Measurements from ENCODE around the gene MCTP2.

The MCTP2 gene

GRCh38 chr15:94230883-94231722, at the start of gene MCTP2:
Gene MCTP2, plus strand, starts transcription at chr15:94231561. Its CDS starts 66,705 bp downstream, at chr15:94298266.
- peak; percentile 61 for DNase-seq

- DNase-seq, result no peak
Observed at GRCh38 chr15:94182883-94183282, 48.5 kb upstream of the MCTP2 start.

GRCh38 chr15:94185547-94186236, 45.7 kb upstream of the MCTP2 start:
- DNase-seq, result no peak

GRCh38 chr15:94186770-94187331, 44.5 kb upstream of the MCTP2 start:
- no peak for DNase-seq

- no peak for DNase-seq
Observed at GRCh38 chr15:94193906-94194305, 37.5 kb upstream of the MCTP2 start.

- DNase-seq, result no peak
Observed at GRCh38 chr15:94196531-94196930, 34.8 kb upstream of the MCTP2 start.

- DNase-seq, result no peak
Observed at GRCh38 chr15:94198633-94199032, 32.7 kb upstream of the MCTP2 start.

GRCh38 chr15:94199725-94200124, 31.6 kb upstream of the MCTP2 start:
- no peak for DNase-seq

GRCh38 chr15:94203306-94203705, 28.1 kb upstream of the MCTP2 start:
- no peak for DNase-seq

- no peak for DNase-seq
Observed at GRCh38 chr15:94205366-94205765, 26.0 kb upstream of the MCTP2 start.

GRCh38 chr15:94206463-94207167, 24.7 kb upstream of the MCTP2 start:
- peak; percentile 79 for DNase-seq

- no peak for DNase-seq
Observed at GRCh38 chr15:94212291-94212690, 19.1 kb upstream of the MCTP2 start.

- DNase-seq, result no peak
Observed at GRCh38 chr15:94225616-94226015, 5.7 kb upstream of the MCTP2 start.

GRCh38 chr15:94228611-94229010, 2.8 kb upstream of the MCTP2 start:
- DNase-seq, result no peak

- DNase-seq, result peak; percentile 35
Observed at GRCh38 chr15:94229591-94230369, 1.6 kb upstream of the MCTP2 start.

GRCh38 chr15:94230431-94230882, 904 bp upstream of the MCTP2 start:
- peak; percentile 28 for DNase-seq

GRCh38 chr15:94231723-94232468, 535 bp downstream of the MCTP2 start:
- peak; percentile 31 for DNase-seq

- DNase-seq, result peak; percentile 8
Observed at GRCh38 chr15:94233441-94233840, 2.1 kb downstream of the MCTP2 start.

- no peak for DNase-seq
Observed at GRCh38 chr15:94234300-94234699, 2.9 kb downstream of the MCTP2 start.

GRCh38 chr15:94235041-94235440, 3.7 kb downstream of the MCTP2 start:
- no peak for DNase-seq

- no peak for DNase-seq
Observed at GRCh38 chr15:94235646-94236045, 4.3 kb downstream of the MCTP2 start.

GRCh38 chr15:94236608-94237007, 5.2 kb downstream of the MCTP2 start:
- DNase-seq, result no peak
